IPS DF 19.7 (cell line): ENCODE results near the gene PRKCQ.

ENCODE experiments used
- DNase-seq: peaks from one replicate; pipeline ENCODE4 v3.0.0-alpha.2; 2013; ENCODE audit warnings: low read depth, low spot score

PRKCQ gene

GRCh38 chr10:6406220-6407033 lies 173.6 kb downstream of the PRKCQ start:
- DNase-seq = no peak

- DNase-seq = no peak
Observed at GRCh38 chr10:6405713-6406112, 174.4 kb downstream of the PRKCQ start.

DNA sequence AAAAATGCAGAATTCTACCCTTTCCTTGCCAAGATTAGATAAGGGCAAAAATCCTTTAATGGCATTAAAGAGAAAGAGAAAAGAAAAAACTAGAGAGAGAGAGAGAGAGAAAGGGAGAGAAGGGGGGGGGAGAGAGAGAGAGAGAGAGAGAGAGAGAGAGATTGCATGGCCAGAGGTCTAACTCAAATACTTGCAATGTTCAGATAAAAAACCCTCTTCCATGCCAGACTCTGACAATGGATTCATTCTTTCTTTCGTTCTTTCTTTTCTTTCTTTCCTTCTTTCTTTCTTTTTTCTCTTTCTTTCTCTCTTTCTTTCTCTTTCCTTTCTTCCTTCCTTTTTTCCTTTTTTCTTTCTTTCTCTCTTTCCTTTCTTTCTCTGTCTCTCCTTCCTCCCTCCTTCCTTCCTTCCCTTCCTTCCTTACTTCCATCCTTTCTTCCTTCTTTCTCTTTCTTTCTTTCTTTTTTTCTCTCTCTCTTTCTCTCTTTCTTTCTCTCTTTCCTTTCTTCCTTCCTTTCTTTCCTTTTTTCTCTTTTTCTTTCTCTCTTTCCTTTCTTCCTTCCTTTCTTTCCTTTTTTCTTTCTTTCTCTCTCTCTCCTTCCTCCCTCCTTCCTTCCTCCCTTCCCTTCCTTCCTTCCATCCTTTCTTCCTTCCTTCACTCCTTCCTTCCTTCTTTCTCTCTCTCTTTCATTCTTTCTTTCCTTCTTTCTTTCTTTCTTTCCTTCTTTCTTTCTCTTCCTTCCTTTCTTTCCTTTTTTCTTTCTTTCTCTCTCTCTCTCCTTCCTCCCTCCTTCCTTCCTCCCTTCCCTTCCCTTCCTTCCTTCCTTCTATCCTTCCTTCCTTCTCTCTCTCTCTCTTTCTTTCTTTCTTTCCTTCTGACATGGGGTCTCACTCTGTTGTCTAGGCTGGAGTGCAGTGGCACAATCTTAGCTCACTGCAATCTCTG lies 175.7 kb downstream of the PRKCQ start:
- DNase-seq = no peak

DNA sequence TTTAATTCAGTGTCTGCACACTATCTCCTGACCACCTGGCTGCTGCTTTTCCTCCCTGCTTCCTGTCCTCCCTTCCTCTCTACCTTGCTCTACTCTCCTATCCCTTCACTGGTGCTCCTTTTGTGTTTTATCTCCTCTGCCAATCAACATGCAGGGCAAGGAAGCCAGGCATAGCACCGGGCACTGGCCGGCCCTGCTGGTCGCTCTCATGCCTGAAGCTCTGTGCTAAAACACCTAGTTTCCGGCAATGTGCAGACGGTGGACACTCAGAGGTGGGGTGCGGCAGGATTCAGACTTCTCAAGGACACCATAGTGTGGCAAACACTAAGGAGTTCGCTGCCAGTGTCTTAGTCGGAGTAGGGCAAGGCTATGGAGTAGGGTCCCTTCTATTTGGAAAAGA lies 177.1 kb downstream of the PRKCQ start:
- no peak for DNase-seq

- no peak for DNase-seq
Observed at GRCh38 chr10:6402349-6402709, 177.7 kb downstream of the PRKCQ start.

DNA sequence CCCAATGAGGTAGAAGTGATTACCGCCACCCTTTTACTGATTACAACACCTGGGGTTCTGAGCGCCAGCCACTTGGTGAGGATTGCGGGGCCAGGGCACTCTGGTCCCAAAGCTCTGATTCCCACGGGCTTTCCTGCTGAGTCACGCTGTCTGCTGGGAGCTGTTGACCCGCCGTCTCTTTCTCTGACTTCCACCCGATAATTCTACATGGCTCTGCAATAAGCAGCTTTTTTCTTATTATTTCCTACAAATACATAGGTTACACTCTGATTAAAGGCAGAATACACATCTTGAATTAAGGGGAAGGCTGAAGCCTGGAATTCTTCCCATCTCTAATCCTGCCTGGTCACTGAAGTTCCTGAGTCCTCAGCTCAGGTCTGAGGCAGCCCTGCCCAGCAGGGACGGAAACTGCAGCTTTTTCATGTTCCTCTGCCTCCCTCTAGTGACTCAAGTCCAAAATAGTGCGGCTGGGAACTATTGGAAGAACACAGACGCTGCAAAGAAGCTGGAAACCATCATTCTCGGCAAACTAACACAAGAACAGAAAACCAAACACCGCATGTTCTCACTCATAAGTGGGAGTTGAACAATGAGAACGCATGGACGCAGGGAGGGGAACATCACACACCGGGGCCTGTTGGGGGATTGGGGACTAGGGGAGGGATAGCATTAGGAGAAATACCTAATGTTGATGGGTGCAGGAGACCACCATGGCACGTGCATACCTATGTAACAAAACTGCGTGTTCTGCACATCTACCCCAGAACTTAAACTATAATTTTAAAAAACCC lies 178.3 kb downstream of the PRKCQ start:
- peak; percentile 69 for DNase-seq

DNA sequence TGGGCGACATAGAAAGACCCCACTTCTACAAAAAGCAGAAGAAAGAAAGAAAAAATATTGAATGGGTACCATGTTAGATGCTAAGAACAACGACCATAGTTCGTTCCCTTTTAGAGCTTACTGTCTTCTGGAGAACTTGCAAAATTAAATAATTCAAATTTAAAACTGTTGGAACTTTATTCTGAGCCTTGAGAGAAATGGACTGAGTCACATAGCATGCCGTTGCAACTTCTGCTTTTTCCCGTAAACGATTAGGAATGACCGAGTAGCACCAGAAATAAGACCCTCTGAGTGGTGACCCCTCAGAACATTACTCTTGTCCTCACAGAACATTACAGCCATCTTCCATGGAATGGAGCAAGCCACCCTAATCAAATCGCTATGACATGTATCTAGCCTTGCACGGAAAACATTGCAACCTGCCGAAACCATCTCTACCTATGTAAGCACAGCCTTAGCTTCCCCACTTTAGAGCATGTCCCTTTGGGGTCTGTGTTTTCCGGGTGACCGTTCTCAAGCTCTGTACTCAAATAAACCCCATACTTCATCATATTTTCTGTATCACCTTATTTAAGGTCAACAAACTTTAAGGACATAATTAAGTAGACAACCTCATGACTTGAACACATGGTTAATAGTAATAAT lies 179.1 kb downstream of the PRKCQ start:
- DNase-seq = no peak

DNA sequence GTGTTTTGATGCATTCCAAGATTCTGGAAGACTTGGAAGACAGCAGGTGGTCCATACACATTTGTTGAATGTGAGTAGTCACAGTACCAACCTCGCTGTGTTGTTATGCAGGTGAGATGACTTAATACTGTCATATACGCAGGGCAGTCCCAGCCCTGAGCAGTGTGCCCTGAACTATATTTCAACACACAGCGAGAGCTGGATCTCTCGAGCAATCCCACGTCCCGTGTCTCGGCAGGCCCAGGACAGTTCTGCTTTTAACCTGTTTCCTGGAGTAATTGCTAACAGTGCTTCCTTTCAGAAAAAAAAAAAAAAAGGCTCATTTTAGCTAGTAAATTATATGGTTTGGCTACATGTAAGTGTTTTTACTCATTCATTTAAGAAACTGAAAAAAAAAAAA lies 179.7 kb downstream of the PRKCQ start:
- DNase-seq = no peak

DNA sequence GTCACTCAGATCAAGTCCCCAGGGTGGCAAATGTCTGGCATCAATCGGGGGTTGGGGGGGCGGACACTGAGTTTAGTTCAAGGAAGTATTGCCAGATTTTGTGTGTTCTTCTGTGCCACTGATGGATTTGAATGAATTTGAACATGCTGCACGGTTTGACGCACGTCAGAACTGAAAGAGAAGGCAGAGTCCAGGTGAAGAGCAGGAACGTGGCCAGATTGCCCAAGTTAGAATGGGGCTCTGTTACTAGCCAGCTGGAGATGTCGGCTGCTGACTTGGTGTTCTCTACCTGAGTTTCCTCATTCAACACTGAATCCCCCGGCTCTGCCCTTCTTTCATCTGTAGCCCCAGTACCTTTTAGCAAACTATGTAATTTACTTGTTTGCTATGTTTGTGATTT lies 180.2 kb downstream of the PRKCQ start:
- DNase-seq = no peak

DNA sequence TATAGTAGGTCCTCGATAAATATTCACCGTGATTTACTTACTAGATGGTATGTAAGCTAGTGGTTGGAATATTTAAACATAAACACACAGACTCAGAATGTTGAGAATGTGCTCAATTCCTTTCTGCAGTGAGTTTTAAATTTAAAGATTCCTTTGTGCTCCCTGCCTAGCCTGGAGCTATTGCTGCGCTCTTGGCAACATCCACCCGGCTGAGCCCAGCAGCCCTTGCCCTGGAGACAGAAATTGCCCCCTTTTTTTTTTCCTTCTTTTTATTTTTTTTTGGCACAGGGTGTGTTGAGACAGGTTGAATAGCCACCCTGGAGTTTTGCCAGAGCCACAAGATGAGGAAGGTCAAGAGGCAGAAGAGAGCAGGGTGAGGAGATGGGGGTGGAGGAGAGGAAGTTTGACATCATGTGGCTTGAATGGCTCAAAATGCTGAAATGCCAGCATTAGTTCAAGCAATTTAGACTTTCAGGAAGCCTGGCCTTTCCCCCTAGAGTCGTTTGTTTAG lies 180.8 kb downstream of the PRKCQ start:
- DNase-seq = no peak

DNA sequence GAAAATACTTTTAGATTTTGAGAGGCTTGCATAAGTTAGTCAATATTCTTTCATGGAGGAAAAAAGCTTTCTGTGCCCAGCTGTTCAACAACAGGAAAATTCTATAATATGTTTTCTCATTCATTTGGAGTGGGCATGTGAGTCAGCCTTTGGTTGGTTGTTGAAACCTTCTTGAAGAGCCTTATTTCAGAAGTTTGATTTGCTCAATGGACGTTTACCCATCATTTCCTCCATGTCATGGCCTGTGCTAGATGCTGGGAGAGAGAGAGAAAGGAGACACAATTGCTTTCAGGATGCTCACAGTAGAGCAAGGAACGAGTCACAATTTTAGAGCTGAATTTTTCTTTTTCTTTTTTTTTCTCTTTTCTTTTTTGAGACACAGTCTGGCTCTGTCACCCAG lies 181.7 kb downstream of the PRKCQ start:
- no peak for DNase-seq

DNA sequence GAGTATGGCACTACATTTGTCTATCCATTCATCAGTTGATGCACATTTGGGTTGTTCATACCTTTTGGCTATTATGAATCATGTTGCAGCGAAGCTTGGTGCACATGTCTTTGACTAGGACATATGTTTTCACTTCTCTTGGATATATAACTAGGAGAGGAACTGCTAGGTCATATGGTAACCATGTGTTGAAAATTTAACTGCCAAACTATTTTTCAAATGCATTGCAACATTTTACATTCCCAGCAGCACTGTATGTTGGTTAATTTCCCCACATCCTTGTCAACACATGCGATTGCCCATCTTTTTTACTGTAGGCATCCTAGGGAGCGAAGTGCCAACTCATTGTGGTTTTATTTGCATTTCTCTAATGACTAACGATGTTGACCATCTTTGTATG lies 183.4 kb downstream of the PRKCQ start:
- no peak for DNase-seq

- no peak for DNase-seq
Observed at GRCh38 chr10:6396226-6396625, 183.8 kb downstream of the PRKCQ start.

DNA sequence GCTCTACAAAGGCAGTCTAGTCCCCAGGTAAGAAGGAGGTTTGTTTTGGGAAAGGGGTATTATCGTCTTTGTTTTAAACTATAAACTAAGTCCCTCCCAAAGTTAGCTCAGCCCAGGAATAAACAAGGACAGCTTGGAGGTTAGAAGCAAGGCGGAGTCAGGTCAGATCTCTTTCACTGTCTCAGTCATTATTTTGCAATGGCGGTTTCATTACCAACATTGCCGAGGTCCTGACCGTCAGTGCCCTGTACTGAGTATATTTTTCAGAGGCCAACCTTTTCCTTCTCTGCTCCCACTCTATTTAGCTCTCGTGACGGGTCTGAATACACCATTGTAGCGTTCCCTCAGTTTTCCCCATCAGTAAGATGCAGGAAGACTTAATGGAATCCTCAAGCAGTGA lies 184.5 kb downstream of the PRKCQ start:
- DNase-seq = no peak

- DNase-seq = no peak
Observed at GRCh38 chr10:6394084-6394483, 186.0 kb downstream of the PRKCQ start.

- DNase-seq = no peak
Observed at GRCh38 chr10:6393168-6393567, 186.9 kb downstream of the PRKCQ start.

- DNase-seq = no peak
Observed at GRCh38 chr10:6390213-6390845, 189.7 kb downstream of the PRKCQ start.

DNA sequence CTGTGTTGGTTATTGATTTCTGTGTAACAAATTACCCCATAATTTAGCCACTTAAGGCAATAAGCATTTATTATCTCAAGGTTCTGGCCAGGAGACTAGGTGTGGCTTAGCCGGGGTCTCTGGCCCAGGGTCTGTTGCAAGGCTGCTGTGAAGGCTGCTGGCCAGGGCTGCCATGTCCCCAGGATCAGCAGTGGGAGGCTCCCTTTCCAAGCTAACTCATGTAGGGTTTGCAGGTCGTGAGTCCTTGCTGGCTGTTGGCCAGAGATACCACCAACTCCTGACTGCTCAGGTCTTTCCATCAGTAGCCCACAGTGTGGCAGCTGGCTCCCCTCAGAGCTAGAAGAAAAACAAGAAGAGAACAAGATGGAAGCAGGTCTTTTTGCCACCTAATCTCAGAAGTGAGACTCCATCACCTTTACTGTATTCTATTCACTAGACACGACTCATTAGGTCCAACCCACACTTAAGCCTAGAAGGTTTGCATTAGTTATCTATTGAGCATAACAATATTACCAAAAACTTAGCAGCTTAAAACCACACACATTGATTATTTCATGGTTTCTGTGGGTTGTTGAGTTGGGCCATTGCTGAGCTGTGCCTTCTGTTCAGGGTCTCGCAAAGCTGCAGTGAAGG lies 191.7 kb downstream of the PRKCQ start:
- no peak for DNase-seq

DNA sequence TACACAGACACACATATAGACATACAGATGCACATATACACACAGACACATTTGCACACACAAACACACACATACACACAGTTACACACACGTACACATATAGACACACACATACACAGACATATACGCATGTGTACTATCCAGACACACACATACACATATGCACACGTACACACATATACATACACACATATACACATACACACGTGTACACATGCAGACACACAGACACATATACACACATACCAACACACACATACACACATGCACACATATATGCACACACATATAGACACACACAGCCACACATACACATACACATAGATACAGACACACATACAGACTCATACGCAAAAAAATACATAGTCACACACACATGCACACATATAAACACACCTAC lies 193.1 kb downstream of the PRKCQ start:
- no peak for DNase-seq

GRCh38 chr10:6386346-6386745 lies 193.7 kb downstream of the PRKCQ start:
- DNase-seq = no peak
